HG02642 (cell line): ENCODE data around the gene ARHGAP1.
"Not testable (repeated sequence)": the region's sequence is repeated elsewhere in the genome, so short reads cannot be mapped to it uniquely, and the experiment has no call there.

Experiments
- ATAC-seq: cut with Tn5 transposase; IDR thresholded peaks from one replicate; pipeline ENCODE4 v1.9.1; 2021; ENCODE audit warnings: mild to moderate bottlenecking; ENCODE audit not compliant: unreplicated experiment, poor library complexity

The ARHGAP1 gene

GRCh38 chr11:46724088-46724487 lies 23.7 kb upstream of the ARHGAP1 start:
- ATAC-seq: no peak

GRCh38 chr11:46723359-46723680 lies 22.9 kb upstream of the ARHGAP1 start:
- ATAC-seq: no peak

GRCh38 chr11:46722566-46723358 lies 22.3 kb upstream of the ARHGAP1 start:
- ATAC-seq: no peak

- no peak for ATAC-seq
Measured at GRCh38 chr11:46721286-46721685, 20.9 kb upstream of the ARHGAP1 start.

- ATAC-seq: no peak
Measured at GRCh38 chr11:46719543-46720218, 19.3 kb upstream of the ARHGAP1 start.

GRCh38 chr11:46719048-46719542 lies 18.7 kb upstream of the ARHGAP1 start, which contains the start of gene F2:
Gene F2 (plus strand): TSS chr11:46719213. CDS start chr11:46719236, 23 bp downstream.
- ATAC-seq: no peak

- no peak for ATAC-seq
Measured at GRCh38 chr11:46718155-46719019, 18.0 kb upstream of the ARHGAP1 start.

- ATAC-seq: not testable (repeated sequence)
Measured at GRCh38 chr11:46717825-46718154, 17.4 kb upstream of the ARHGAP1 start.

GRCh38 chr11:46712874-46713576 lies 12.6 kb upstream of the ARHGAP1 start:
- no peak for ATAC-seq

GRCh38 chr11:46711303-46711702 lies 10.9 kb upstream of the ARHGAP1 start:
- no peak for ATAC-seq

- ATAC-seq: no peak
Measured at GRCh38 chr11:46710821-46711269, 10.4 kb upstream of the ARHGAP1 start.

- ATAC-seq: not testable (repeated sequence)
Measured at GRCh38 chr11:46709351-46709750, 8.9 kb upstream of the ARHGAP1 start.

GRCh38 chr11:46706886-46707285 lies 6.5 kb upstream of the ARHGAP1 start:
- no peak for ATAC-seq

- ATAC-seq: no peak
Measured at GRCh38 chr11:46705070-46705688, 4.8 kb upstream of the ARHGAP1 start.

GRCh38 chr11:46701078-46701654 lies 747 bp upstream of the ARHGAP1 start:
- ATAC-seq: no peak

GRCh38 chr11:46698597-46698996 lies 1.8 kb downstream of the ARHGAP1 start:
- ATAC-seq: no peak

- no peak for ATAC-seq
Measured at GRCh38 chr11:46697723-46698122, 2.7 kb downstream of the ARHGAP1 start.

GRCh38 chr11:46697303-46697702 lies 3.1 kb downstream of the ARHGAP1 start:
- no peak for ATAC-seq

- ATAC-seq: no peak
Measured at GRCh38 chr11:46696212-46696558, 4.2 kb downstream of the ARHGAP1 start.
